ENCODE results near the gene UACA. TPM values are rescaled to one million over a fixed set of nuclear protein-coding genes. Genes with fewer than 3 reads are reported as not detected.

UACA gene
- total and polyA plus RNA-seq, 2 of the 8 experiments (the other 6 are each of a cell fraction or from before 2014, with no cell fraction given) = 28.6 to 38.9 TPM

GRCh38 chr15:70810916-70811578, 47.7 kb upstream of the UACA start (continued):
- TF ChIP-seq POLR2AphosphoS5 (IDR thresholded peaks at IDR 0.05; ENCODE audit: low read depth, low read length) (no peak), RBBP5 (IDR thresholded peaks at IDR 0.05; ENCODE audit: borderline replicate concordance, low read depth, low read length) (no peak), NANOG (IDR thresholded peaks at IDR 0.05; ENCODE audit: insufficient read depth, low read depth, low read length, poor library complexity, severe bottlenecking) (no peak), SP1 (IDR thresholded peaks at IDR 0.05; ENCODE audit: low read depth, low read length) (no peak)
